T-helper 2 cell (primary cell): ENCODE measurements around the gene SHLD2.
"Not testable (repeated sequence)": the region's sequence is repeated elsewhere in the genome, so short reads cannot be mapped to it uniquely, and the experiment has no call there.

Experiments
- DNase-seq, 5 experiments: peaks; one replicate each; pipeline versions ENCODE4 v3.0.0 to v3.0.0-alpha.2; 2012 to 2022

SHLD2 gene

GRCh38 chr10:87219370-87219769 is 124.4 kb downstream of the SHLD2 start:
- not testable (repeated sequence) for DNase-seq

- not testable (repeated sequence) for DNase-seq
These were observed 127.8 kb downstream of the SHLD2 start for GRCh38 chr10:87222789-87223188.

GRCh38 chr10:87225148-87225547 is 130.1 kb downstream of the SHLD2 start, which contains the start of gene NUTM2A:
TSS of gene NUTM2A (plus strand) at chr10:87225448. CDS start at chr10:87225831, 383 bp downstream.
- not testable (repeated sequence) for DNase-seq

GRCh38 chr10:87228247-87228646 is 133.2 kb downstream of the SHLD2 start:
- not testable (repeated sequence) for DNase-seq

- DNase-seq = not testable (repeated sequence)
These were observed 134.2 kb downstream of the SHLD2 start for GRCh38 chr10:87229211-87229610.

- not testable (repeated sequence) for DNase-seq
These were observed 139.8 kb downstream of the SHLD2 start for GRCh38 chr10:87234854-87235253.

GRCh38 chr10:87237244-87237643 is 142.2 kb downstream of the SHLD2 start:
- DNase-seq = not testable (repeated sequence)

GRCh38 chr10:87239346-87239808 is 144.4 kb downstream of the SHLD2 start:
- not testable (repeated sequence) for DNase-seq
